Spleen (tissue), 11 donors: ENCODE results near the gene C1GALT1. TPM values are rescaled to one million over a fixed set of nuclear protein-coding genes. Genes with fewer than 3 reads are reported as not detected.
"Not testable (repeated sequence)": the region's sequence is repeated elsewhere in the genome, so short reads cannot be mapped to it uniquely, and the experiment has no call there.

Experiments
- DNase-seq: peaks from one replicate; pipeline ENCODE4 v3.0.0-alpha.2; 2020
- H3K27ac ChIP-seq, 8 donors: fragments of 200-600 bp; sonication (generic) in 7 of 8; 1 replicate in 4 of 8; 2 replicates in 4 of 8; pipeline versions ENCODE4 v1.5.0 to v1.8.0; 2016 to 2021; ENCODE audit warnings: inconsistent platforms in 4 of 8, mild to moderate bottlenecking in 4 of 8, moderate library complexity in 1 of 8
- H3K27me3 ChIP-seq, 7 donors: fragments of 200-600 bp; sonication (generic) in 6 of 7; replicated peaks in 1 of 7; 1 replicate in 4 of 7; 2 replicates in 3 of 7; pipeline versions ENCODE4 v1.5.0 to v1.8.0; 2016 to 2021; ENCODE audit warnings: inconsistent platforms in 3 of 7, mild to moderate bottlenecking in 1 of 7
- H3K36me3 ChIP-seq, 6 donors: fragments of 200-600 bp; sonication (generic) in 5 of 6; 1 replicate in 4 of 6; 2 replicates in 2 of 6; pipeline versions ENCODE4 v1.5.0 to v1.8.0; 2016 to 2021; ENCODE audit warnings: inconsistent platforms in 2 of 6
- H3K4me1 ChIP-seq, 6 donors: fragments of 200-600 bp; sonication (generic) in 5 of 6; 1 replicate in 3 of 6; 2 replicates in 3 of 6; pipeline versions ENCODE4 v1.5.0 to v1.8.0; 2016 to 2021; ENCODE audit warnings: inconsistent platforms in 3 of 6
- H3K4me3 ChIP-seq, 8 donors: fragments of 200-600 bp; sonication (generic) in 7 of 8; 1 replicate in 4 of 8; 2 replicates in 4 of 8; pipeline versions ENCODE4 v1.5.0 to v1.8.0; 2016 to 2021; ENCODE audit warnings: inconsistent platforms in 4 of 8, mild to moderate bottlenecking in 4 of 8, moderate library complexity in 2 of 8
- H3K9me3 ChIP-seq, 8 donors: fragments of 200-600 bp; sonication (generic) in 7 of 8; 1 replicate in 4 of 8; 2 replicates in 4 of 8; pipeline versions ENCODE4 v1.5.0 to v1.8.0; 2016 to 2021; ENCODE audit warnings: inconsistent platforms in 4 of 8
- CTCF ChIP-seq, 11 experiments: fragments of 200-600 bp in 7 of 11; fragments of 450-650 bp in 4 of 11; sonication (generic) in 4 of 11; IDR thresholded peaks in 8 of 11; conservative IDR thresholded peaks in 3 of 11; 1 replicate in 7 of 11; 2 replicates in 4 of 11; pipeline versions ENCODE4 v1.4.0 to v1.8.0; 2016 to 2021; ENCODE audit warnings: antibody characterized with exemption in 11 of 11, inconsistent platforms in 4 of 11, mild to moderate bottlenecking in 1 of 11
- POLR2A ChIP-seq, 3 donors: fragments of 450-650 bp; IDR thresholded peaks; one replicate each; pipeline ENCODE4 v1.5.1; 2017; ENCODE audit warnings: antibody characterized with exemption in 3 of 3, mild to moderate bottlenecking in 1 of 3
- POLR2AphosphoS5 ChIP-seq, 3 donors: sonication (generic); formaldehyde crosslinking; IDR thresholded peaks; one replicate each; pipeline ENCODE4 v1.5.1; 2017; ENCODE audit warnings: antibody characterized with exemption in 3 of 3
- WGBS, 5 donors: extraction: QIAGEN DNeasy Blood & Tissue Kit in 3 of 5; methylation state at CpG; one replicate each; pipeline versions ENCODE4 v1.1.5 to v1.1.7; 2013 to 2018; 5-methylcytosine and 5-hydroxymethylcytosine counted together
- intact Hi-C: fragments of 100-400 bp; cut with DNase I; formaldehyde crosslinking; loops from one replicate; pipeline ENCODE4 v1.15.0; 2023; ENCODE audit warnings: low total_unique reads
- polyA plus RNA-seq, 3 donors: library from polyadenylated mRNA; stranded (reverse); fragments of 200-250 nt; gene quantifications; one replicate each; pipeline ENCODE4 v1.2.1, GENCODE V29; 2013
- total RNA-seq, 7 donors: library from RNA; depleted of rRNA in 3 of 7; stranded (reverse); fragments of >200 nt in 3 of 7; fragmentation: NEBNext Ultra II Directional in 4 of 7; extraction: Animal tissue kit (Norgen Biotek cat#: 25700) in 4 of 7; gene quantifications; one replicate each; pipeline versions ENCODE4 v1.1.0 to v1.2.1, GENCODE V29; 2016 to 2021
- donor health status: healthy with polysubstance abuse.
- donor health status: DM: no; HTN: no; CAD: no; lungs with moderate emphysema.
- donor health status: DM: no; HTN: no; CAD: no.
- donor health status: Bipolar disorder and iron deficiency.
- donor health status: healthy.
- donor health status: DM: no; HTN: no; CAD: no.
- donor health status: DM: yes; HTN: yes; CAD: no.

C1GALT1 gene
- total and polyA plus RNA-seq, 10 donors, result 6.9 to 61.2 (median 40.0) TPM

DNA sequence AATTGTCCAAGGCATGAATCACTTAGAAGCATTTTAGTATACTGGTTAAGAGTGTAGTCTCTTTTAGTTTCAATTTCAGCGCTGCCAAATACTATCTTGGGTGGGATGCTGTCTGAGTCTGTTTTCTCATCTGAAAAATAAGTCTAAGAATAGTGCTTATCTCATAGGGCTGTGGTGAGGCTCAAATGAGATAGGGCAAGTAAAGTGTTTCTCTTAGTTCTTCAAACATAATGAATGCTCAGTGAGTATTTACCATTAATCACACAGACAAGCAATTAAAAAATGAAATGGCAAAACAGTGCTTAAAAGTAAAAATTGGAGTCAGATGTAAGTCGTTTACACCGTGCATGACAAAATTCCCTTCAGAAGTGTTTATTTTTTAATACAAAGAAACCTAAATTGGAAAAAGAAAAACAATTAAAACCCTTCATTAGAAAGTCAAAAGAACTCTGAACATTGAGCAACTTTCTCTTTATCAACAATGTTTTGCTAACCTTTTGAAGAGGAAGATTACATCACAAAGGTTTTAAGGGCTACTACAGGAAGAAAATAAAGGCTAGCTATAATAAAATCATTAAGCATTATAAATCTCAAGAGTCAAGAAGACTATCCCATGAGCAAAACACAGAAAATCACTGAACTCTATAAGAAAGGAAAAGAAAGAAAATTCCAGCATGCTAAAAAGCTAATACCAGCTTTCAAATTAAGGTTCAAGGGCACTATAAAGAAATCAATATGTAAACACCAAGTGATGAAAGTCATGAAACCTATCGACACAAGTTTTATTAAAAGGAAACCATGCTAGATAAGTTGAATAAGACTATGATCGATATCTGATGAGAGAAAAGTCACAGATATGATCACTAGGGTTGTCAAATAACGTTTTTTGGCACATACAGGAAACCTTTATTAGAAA is 45.6 kb upstream of the C1GALT1 start:
- no peaks in the 10 kb centered on the region for H3K36me3 ChIP-seq
- intact Hi-C loops, result no loop called here
- H3K4me3 ChIP-seq, result no peak overlapping the region
- H3K27ac ChIP-seq, result peak overlapping the region in 3 of 8 donors; percentile 18 to 27 (median 20)
- 65 to 76% (median 72%) methylated on average over 6 of the region's 6 CpGs for WGBS, 5 donors
- TF ChIP-seq POLR2AphosphoS5 (IDR thresholded peaks at IDR 0.05) (no peak), CTCF (IDR thresholded peaks at IDR 0.05 in 8 of 11, conservative IDR thresholded peaks at IDR 0.05 in 3 of 11) (no peak), POLR2A (IDR thresholded peaks at IDR 0.05) (no peak)
- no peaks in the 10 kb centered on the region for H3K27me3 ChIP-seq
- no peaks in the 10 kb centered on the region for H3K4me1 ChIP-seq
- no peak for DNase-seq
- peaks cover 0 to 6% (median 0%) of the 10 kb centered on the region in 8 donors for H3K9me3 ChIP-seq

GRCh38 chr7:7138897-7139296 is 43.4 kb upstream of the C1GALT1 start:
- peaks cover 0 to 13% (median 5%) of the 10 kb centered on the region in 8 donors for H3K9me3 ChIP-seq
- no peaks in the 10 kb centered on the region for H3K4me1 ChIP-seq
- TF ChIP-seq POLR2AphosphoS5 (IDR thresholded peaks at IDR 0.05) (no peak), POLR2A (IDR thresholded peaks at IDR 0.05) (no peak), CTCF (IDR thresholded peaks at IDR 0.05 in 8 of 11, conservative IDR thresholded peaks at IDR 0.05 in 3 of 11) (no peak)
- intact Hi-C loops, result no loop called here
- no peak overlapping the region for H3K4me3 ChIP-seq
- no peak overlapping the region for H3K27ac ChIP-seq
- no peak for DNase-seq
- no peaks in the 10 kb centered on the region for H3K27me3 ChIP-seq
- no peaks in the 10 kb centered on the region for H3K36me3 ChIP-seq
- WGBS, 5 donors, result 90 to 96% (median 93%) methylated on average over 8 of the region's 8 CpGs

DNA sequence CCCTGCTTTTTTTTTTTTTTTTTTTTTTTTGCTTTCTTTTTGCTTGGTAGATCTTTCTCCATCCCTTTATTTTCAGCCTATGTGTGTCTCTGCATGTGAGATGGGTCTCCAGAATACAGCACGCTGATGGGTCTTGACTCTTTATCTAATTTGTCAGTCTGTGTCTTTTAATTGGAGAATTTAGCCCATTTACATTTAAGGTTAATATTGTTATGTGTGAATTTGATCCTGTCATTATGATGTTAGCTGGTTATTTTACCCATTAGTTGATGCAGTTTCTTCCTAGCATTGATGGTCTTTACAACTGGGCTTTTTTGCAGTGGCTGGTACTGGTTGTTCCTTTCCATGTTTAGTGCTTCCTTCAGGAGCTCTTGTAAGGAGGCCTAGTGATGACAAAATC is 38.9 kb upstream of the C1GALT1 start:
- WGBS, 5 donors, result 77 to 97% (median 88%) methylated on average over 1 of the region's 1 CpG
- intact Hi-C loops, H3K27ac ChIP-seq, H3K4me1 ChIP-seq, DNase-seq, H3K27me3 ChIP-seq, H3K4me3 ChIP-seq, H3K36me3 ChIP-seq: not testable (repeated sequence)
- peaks cover 0 to 30% (median 4%) of the 10 kb centered on the region in 8 donors for H3K9me3 ChIP-seq

- 76 to 88% (median 82%) methylated on average over 4 of the region's 4 CpGs for WGBS, 5 donors
- H3K4me3 ChIP-seq, intact Hi-C loops, DNase-seq, H3K4me1 ChIP-seq, H3K27ac ChIP-seq, H3K36me3 ChIP-seq, H3K27me3 ChIP-seq: not testable (repeated sequence)
- peaks cover 0 to 29% (median 4%) of the 10 kb centered on the region in 8 donors for H3K9me3 ChIP-seq
Measured at GRCh38 chr7:7145151-7145550, 37.2 kb upstream of the C1GALT1 start.

DNA sequence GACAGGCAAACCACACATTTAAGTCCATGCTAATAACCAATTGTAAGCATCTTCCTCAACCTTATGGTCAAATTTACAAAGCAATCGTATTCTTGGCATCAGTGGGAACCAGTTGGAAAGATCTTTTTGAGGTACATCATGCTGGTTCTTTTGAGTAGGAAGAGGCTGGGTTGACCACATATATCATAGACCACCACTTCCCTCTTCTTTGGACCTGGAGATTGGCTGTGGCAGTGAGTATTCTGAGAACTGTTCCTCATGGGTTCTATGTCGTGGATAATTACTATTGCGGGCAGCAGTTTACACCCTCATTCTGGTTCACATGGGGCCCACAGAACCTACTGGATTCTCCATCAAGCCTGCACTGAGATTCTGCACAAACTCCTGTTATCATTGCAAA is 35.5 kb upstream of the C1GALT1 start:
- H3K27me3 ChIP-seq, result no peaks in the 10 kb centered on the region
- TF ChIP-seq CTCF (IDR thresholded peaks at IDR 0.05 in 8 of 11, conservative IDR thresholded peaks at IDR 0.05 in 3 of 11) (no peak), POLR2A (IDR thresholded peaks at IDR 0.05) (no peak), POLR2AphosphoS5 (IDR thresholded peaks at IDR 0.05) (no peak)
- H3K4me3 ChIP-seq, result no peak overlapping the region
- H3K36me3 ChIP-seq, result no peaks in the 10 kb centered on the region
- no peak for DNase-seq
- WGBS, 5 donors, result 44 to 73% (median 63%) methylated on average over 3 of the region's 3 CpGs
- intact Hi-C loops, result no loop called here
- no peak overlapping the region for H3K27ac ChIP-seq
- H3K9me3 ChIP-seq, result peaks cover 0 to 29% (median 4%) of the 10 kb centered on the region in 8 donors
- peaks cover 0 to 7% (median 0%) of the 10 kb centered on the region in 6 donors for H3K4me1 ChIP-seq
